Measurements from ENCODE around the gene KLHL28. TPM values are rescaled to one million over a fixed set of nuclear protein-coding genes. Genes with fewer than 3 reads are reported as not detected.

Gene KLHL28, protein sequence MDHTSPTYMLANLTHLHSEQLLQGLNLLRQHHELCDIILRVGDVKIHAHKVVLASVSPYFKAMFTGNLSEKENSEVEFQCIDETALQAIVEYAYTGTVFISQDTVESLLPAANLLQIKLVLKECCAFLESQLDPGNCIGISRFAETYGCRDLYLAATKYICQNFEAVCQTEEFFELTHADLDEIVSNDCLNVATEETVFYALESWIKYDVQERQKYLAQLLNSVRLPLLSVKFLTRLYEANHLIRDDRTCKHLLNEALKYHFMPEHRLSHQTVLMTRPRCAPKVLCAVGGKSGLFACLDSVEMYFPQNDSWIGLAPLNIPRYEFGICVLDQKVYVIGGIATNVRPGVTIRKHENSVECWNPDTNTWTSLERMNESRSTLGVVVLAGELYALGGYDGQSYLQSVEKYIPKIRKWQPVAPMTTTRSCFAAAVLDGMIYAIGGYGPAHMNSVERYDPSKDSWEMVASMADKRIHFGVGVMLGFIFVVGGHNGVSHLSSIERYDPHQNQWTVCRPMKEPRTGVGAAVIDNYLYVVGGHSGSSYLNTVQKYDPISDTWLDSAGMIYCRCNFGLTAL
- total RNA-seq, result 10 to 100 TPM in 2 of 3 donors, 1 to 10 TPM in 1; 9.9 to 17.7 (median 10.5) TPM

DNA sequence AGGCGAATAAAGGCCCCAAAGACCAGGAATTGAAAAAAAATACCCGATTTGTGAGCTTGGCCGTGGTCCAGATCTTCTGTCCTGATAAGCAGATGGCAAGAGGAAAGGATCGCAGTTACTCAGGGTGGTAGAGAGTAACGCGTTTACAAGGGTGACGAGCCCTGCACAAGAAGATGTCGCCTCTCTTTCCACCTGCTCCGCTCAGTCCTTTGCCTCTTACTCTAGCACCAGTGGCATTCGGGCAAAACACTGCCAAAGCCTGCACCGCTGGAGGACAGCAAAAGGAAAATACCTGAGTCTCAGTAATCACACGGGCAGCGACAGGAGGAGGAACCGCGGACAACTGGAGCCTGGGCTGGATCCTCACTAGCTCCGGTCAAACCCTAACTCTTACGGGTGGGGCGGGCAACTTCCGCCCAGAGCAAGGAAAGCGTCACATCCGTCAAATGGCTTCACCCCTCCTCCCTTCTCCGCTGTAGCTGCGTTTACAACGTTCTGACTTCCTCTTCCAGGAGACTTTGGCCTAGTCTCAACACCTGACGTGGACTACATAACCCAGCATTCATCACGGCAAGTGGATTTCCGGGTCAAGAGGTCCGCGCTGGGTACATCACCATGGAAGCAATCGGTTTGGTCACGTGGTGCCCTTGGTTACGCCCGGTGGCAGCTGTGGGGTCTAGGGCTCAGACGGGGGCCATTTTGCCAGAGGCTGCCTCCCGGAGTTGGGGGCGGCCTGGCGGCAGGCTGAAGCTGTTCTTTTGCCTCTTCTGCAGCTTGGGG is at the start of gene KLHL28, which contains the start of gene TOGARAM1:
TSS of gene KLHL28 (minus strand) at position 394 of the 780 bp plus-strand sequence. CDS start 16,019 bp downstream, outside the sequence.
TSS of gene TOGARAM1 (plus strand) at position 637 of the 780 bp plus-strand sequence. CDS start 232 bp downstream, outside the sequence.
- peak within 1 kb of the TSS; percentile 86 to 93 for H3K27ac ChIP-seq
- peak within 1 kb of the TSS; percentile 76 to 84 (median 84) for H3K4me3 ChIP-seq
- intact Hi-C loops (cut with DNase I; ENCODE audit: low total_unique reads), result loop anchor here (5.0 kb wide), 1 partner anchor 171 kb away; the partner anchor contains the start of gene FKBP3
- peaks cover 3 to 28% of the 10 kb centered on the region in 2 donors for H3K4me1 ChIP-seq
- peak; percentile 93 to 99 for DNase-seq (ENCODE audit: low spot score in 2 of 2)
- no peaks in the 10 kb centered on the region for H3K36me3 ChIP-seq
- H3K27me3 ChIP-seq, result no peaks in the 10 kb centered on the region
- TF ChIP-seq POLR2AphosphoS5 (IDR thresholded peaks at IDR 0.05) (peak; percentile 74 to 95 (median 93)), POLR2A (IDR thresholded peaks at IDR 0.05) (peak; percentile 28)
- TF ChIP-seq, protein P1, sequence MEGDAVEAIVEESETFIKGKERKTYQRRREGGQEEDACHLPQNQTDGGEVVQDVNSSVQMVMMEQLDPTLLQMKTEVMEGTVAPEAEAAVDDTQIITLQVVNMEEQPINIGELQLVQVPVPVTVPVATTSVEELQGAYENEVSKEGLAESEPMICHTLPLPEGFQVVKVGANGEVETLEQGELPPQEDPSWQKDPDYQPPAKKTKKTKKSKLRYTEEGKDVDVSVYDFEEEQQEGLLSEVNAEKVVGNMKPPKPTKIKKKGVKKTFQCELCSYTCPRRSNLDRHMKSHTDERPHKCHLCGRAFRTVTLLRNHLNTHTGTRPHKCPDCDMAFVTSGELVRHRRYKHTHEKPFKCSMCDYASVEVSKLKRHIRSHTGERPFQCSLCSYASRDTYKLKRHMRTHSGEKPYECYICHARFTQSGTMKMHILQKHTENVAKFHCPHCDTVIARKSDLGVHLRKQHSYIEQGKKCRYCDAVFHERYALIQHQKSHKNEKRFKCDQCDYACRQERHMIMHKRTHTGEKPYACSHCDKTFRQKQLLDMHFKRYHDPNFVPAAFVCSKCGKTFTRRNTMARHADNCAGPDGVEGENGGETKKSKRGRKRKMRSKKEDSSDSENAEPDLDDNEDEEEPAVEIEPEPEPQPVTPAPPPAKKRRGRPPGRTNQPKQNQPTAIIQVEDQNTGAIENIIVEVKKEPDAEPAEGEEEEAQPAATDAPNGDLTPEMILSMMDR (IDR thresholded peaks at IDR 0.05), result no peak
- no peaks in the 10 kb centered on the region for H3K9me3 ChIP-seq

DNA sequence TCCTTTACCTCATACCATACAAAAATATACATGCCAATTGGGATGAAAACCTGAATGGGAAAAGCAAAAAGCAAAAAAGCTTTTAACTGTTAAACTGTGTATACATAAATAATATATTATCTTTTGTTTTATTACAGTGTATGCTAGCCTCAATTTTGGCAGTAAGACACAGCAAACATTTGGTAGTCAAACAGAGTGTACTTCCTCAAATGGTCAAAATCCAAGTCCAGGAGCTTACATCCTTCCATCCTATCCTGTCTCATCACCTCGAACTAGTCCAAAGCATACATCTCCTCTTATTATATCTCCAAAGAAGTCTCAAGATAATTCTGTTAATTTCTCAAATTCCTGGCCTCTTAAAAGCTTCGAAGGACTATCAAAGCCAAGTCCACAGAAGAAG is 42.2 kb upstream of the KLHL28 start:
- Histone ChIP-seq H3K9me3 (no peaks in the 10 kb centered on the region), H3K4me3 (no peak overlapping the region), H3K36me3 (no peaks in the 10 kb centered on the region), H3K27me3 (no peaks in the 10 kb centered on the region), H3K27ac (no peak overlapping the region), H3K4me1 (no peaks in the 10 kb centered on the region)
- TF ChIP-seq, protein P1 (IDR thresholded peaks at IDR 0.05), result no peak
- TF ChIP-seq POLR2AphosphoS5 (IDR thresholded peaks at IDR 0.05) (no peak), POLR2A (IDR thresholded peaks at IDR 0.05) (no peak)
- intact Hi-C loops (cut with DNase I; ENCODE audit: low total_unique reads), result no loop called here
- no peak for DNase-seq (ENCODE audit: low spot score in 2 of 2)

DNA sequence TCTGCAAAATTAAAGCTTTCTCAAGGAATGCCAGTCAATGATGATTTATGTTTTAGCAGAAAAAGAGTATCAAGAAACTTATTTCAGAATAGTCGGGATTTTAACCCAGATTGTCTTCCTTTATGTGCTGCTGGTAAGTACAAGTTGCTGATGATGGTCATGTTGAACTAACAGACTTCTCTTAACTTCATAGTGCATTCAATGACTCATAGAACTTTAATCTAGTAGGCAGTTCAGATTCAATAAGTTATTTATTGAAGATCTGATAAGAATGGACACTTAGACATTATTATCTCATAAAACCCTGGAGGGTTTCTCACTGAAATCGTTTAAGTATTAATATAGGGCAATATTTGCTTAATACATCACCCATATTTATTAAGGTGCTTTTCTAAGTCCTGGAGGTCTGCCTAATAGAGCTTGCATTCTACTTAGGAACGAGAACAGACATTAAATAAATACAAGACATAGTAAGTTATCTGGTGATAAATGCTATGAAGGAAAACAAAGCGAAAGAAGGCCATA is 34.1 kb upstream of the KLHL28 start:
- H3K4me1 ChIP-seq, result no peaks in the 10 kb centered on the region
- H3K27ac ChIP-seq, result no peak overlapping the region
- no peak for DNase-seq (ENCODE audit: low spot score in 2 of 2)
- intact Hi-C loops (cut with DNase I; ENCODE audit: low total_unique reads), result no loop called here
- no peak for TF ChIP-seq POLR2A (IDR thresholded peaks at IDR 0.05)
- TF ChIP-seq, protein P1 (IDR thresholded peaks at IDR 0.05), result no peak
- no peak for TF ChIP-seq POLR2AphosphoS5 (IDR thresholded peaks at IDR 0.05)
- no peaks in the 10 kb centered on the region for H3K36me3 ChIP-seq
- no peak overlapping the region for H3K4me3 ChIP-seq
- H3K27me3 ChIP-seq, result no peaks in the 10 kb centered on the region
- H3K9me3 ChIP-seq, result no peaks in the 10 kb centered on the region

DNA sequence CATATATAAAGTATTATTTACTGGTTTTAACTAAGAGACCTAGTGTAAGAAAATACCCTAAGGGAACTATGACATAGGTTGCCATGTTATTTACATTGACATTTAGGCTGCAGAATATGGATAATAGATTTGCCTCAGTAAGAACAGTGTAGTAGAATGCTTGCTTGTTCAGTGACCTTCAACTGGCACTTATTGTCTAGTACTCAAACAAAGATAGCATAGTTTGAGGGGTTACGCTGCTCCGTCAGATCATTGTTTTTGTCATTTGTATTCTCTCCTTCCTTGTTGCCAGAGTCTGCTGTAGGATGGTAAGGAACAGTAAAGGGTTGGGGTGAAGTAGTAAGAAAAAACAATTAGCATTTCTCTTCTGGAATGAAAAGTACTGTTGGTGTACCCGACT is 33.4 kb upstream of the KLHL28 start:
- no peaks in the 10 kb centered on the region for H3K27me3 ChIP-seq
- TF ChIP-seq, protein P1 (IDR thresholded peaks at IDR 0.05), result no peak
- TF ChIP-seq POLR2A (IDR thresholded peaks at IDR 0.05) (no peak), POLR2AphosphoS5 (IDR thresholded peaks at IDR 0.05) (no peak)

More for the DNA sequence above, 33.4 kb upstream of the KLHL28 start:
- Histone ChIP-seq H3K27ac (no peak overlapping the region), H3K4me3 (no peak overlapping the region), H3K36me3 (no peaks in the 10 kb centered on the region), H3K4me1 (no peaks in the 10 kb centered on the region), H3K9me3 (no peaks in the 10 kb centered on the region)
- no peak for DNase-seq (ENCODE audit: low spot score in 2 of 2)
- intact Hi-C loops (cut with DNase I; ENCODE audit: low total_unique reads), result no loop called here
